ENCODE measurements around the gene CSTF1.

DNA sequence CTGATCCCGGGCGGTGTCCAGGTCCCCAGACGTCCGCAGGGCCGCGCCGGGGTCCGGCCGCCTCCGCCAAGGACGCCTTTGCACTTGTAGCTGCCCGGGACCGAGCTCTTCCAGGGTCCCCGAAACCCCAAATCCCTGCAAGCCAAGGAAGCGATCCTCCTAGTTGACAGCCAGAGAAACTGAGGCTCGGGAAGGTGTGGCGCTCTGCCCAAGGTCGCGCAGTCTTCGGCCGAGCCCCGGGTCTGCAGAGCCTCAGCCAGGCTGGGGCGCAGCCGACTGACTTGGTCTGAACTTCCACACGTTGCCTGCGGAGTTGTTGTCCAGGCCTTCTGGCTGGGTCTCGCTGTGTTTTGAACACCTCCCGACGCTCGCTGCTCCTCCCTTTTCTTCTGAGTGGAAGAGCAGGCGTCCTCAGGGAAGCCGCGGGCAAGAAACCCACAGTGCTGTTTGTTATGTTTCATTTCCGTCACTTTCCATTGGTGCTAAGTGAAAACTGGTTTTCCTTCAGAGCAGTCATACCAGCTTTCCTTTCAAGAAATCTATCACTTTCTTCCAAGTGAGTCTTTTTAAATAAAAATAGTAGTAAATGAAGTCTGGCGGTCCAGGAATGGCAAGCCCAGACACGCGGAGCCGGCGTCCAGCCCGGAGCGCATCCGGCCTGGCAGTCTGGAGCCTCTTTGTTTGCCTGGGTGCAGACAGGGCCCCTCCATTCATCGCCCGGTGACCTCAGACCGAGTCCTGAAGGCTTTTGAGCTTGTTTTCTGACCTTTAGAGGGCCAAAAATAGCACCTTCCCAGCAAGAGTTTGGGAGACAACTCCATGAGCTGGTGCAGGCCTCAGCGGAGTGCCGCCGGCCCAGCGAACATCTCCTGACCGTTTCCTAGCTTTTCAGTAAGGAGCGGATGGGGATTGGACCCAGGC lies 33.0 kb upstream of the CSTF1 start:
- TF ChIP-seq, protein P1, sequence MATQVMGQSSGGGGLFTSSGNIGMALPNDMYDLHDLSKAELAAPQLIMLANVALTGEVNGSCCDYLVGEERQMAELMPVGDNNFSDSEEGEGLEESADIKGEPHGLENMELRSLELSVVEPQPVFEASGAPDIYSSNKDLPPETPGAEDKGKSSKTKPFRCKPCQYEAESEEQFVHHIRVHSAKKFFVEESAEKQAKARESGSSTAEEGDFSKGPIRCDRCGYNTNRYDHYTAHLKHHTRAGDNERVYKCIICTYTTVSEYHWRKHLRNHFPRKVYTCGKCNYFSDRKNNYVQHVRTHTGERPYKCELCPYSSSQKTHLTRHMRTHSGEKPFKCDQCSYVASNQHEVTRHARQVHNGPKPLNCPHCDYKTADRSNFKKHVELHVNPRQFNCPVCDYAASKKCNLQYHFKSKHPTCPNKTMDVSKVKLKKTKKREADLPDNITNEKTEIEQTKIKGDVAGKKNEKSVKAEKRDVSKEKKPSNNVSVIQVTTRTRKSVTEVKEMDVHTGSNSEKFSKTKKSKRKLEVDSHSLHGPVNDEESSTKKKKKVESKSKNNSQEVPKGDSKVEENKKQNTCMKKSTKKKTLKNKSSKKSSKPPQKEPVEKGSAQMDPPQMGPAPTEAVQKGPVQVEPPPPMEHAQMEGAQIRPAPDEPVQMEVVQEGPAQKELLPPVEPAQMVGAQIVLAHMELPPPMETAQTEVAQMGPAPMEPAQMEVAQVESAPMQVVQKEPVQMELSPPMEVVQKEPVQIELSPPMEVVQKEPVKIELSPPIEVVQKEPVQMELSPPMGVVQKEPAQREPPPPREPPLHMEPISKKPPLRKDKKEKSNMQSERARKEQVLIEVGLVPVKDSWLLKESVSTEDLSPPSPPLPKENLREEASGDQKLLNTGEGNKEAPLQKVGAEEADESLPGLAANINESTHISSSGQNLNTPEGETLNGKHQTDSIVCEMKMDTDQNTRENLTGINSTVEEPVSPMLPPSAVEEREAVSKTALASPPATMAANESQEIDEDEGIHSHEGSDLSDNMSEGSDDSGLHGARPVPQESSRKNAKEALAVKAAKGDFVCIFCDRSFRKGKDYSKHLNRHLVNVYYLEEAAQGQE (IDR thresholded peaks at IDR 0.05) = no peak
- TF ChIP-seq TAF1 (conservative IDR thresholded peaks at IDR 0.05) (no peak), EGR1 (IDR thresholded peaks at IDR 0.05; ENCODE audit: low read depth in 2 of 2) (no peak), JUND (IDR thresholded peaks at IDR 0.05) (no peak), RAD21 (IDR thresholded peaks at IDR 0.05) (no peak), SP1 (IDR thresholded peaks at IDR 0.05) (no peak)
- TF ChIP-seq, protein P2, sequence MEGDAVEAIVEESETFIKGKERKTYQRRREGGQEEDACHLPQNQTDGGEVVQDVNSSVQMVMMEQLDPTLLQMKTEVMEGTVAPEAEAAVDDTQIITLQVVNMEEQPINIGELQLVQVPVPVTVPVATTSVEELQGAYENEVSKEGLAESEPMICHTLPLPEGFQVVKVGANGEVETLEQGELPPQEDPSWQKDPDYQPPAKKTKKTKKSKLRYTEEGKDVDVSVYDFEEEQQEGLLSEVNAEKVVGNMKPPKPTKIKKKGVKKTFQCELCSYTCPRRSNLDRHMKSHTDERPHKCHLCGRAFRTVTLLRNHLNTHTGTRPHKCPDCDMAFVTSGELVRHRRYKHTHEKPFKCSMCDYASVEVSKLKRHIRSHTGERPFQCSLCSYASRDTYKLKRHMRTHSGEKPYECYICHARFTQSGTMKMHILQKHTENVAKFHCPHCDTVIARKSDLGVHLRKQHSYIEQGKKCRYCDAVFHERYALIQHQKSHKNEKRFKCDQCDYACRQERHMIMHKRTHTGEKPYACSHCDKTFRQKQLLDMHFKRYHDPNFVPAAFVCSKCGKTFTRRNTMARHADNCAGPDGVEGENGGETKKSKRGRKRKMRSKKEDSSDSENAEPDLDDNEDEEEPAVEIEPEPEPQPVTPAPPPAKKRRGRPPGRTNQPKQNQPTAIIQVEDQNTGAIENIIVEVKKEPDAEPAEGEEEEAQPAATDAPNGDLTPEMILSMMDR (IDR thresholded peaks at IDR 0.05; ENCODE audit: low read depth, low read length, missing input control) = peak; percentile 8
- TF ChIP-seq, protein P3, sequence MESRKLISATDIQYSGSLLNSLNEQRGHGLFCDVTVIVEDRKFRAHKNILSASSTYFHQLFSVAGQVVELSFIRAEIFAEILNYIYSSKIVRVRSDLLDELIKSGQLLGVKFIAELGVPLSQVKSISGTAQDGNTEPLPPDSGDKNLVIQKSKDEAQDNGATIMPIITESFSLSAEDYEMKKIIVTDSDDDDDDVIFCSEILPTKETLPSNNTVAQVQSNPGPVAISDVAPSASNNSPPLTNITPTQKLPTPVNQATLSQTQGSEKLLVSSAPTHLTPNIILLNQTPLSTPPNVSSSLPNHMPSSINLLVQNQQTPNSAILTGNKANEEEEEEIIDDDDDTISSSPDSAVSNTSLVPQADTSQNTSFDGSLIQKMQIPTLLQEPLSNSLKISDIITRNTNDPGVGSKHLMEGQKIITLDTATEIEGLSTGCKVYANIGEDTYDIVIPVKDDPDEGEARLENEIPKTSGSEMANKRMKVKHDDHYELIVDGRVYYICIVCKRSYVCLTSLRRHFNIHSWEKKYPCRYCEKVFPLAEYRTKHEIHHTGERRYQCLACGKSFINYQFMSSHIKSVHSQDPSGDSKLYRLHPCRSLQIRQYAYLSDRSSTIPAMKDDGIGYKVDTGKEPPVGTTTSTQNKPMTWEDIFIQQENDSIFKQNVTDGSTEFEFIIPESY (IDR thresholded peaks at IDR 0.05) = no peak
- TF ChIP-seq, protein P4, sequence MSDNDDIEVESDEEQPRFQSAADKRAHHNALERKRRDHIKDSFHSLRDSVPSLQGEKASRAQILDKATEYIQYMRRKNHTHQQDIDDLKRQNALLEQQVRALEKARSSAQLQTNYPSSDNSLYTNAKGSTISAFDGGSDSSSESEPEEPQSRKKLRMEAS (IDR thresholded peaks at IDR 0.05) = peak; percentile 24

Measured in liver (tissue), 3 donors.